ENCODE measurements around the gene ATOX1.

Gene ATOX1

GRCh38 chr5:151695464-151695863 is 63.0 kb downstream of the ATOX1 start:
- no peak for DNase-seq (ENCODE audit: low read depth)
- H3K4me3 ChIP-seq (ENCODE audit: low read length), result no peak overlapping the region
- TF ChIP-seq, protein P1, sequence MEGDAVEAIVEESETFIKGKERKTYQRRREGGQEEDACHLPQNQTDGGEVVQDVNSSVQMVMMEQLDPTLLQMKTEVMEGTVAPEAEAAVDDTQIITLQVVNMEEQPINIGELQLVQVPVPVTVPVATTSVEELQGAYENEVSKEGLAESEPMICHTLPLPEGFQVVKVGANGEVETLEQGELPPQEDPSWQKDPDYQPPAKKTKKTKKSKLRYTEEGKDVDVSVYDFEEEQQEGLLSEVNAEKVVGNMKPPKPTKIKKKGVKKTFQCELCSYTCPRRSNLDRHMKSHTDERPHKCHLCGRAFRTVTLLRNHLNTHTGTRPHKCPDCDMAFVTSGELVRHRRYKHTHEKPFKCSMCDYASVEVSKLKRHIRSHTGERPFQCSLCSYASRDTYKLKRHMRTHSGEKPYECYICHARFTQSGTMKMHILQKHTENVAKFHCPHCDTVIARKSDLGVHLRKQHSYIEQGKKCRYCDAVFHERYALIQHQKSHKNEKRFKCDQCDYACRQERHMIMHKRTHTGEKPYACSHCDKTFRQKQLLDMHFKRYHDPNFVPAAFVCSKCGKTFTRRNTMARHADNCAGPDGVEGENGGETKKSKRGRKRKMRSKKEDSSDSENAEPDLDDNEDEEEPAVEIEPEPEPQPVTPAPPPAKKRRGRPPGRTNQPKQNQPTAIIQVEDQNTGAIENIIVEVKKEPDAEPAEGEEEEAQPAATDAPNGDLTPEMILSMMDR (IDR thresholded peaks at IDR 0.05; ENCODE audit: insufficient read depth, low read depth, low read length, missing control alignments), result no peak

GRCh38 chr5:151694035-151694485 is 64.4 kb downstream of the ATOX1 start:
- H3K4me3 ChIP-seq (ENCODE audit: low read length), result no peak overlapping the region
- TF ChIP-seq, protein P1 (IDR thresholded peaks at IDR 0.05; ENCODE audit: insufficient read depth, low read depth, low read length, missing control alignments), result no peak
- no peak for DNase-seq (ENCODE audit: low read depth)

Measured in epithelial cell of esophagus (primary cell).